Activated CD4-positive, alpha-beta T cell treated with anti-CD3 and anti-CD28 coated beads, Interleukin-2, amount 50 U/mL, for 4 hours (primary cell): Measurements from ENCODE around the gene RBM34.

Experiments used
- DNase-seq, 2 experiments: peaks; one replicate each; pipeline ENCODE4 v3.0.0-alpha.2; 2020

RBM34 gene

GRCh38 chr1:235152235-235152634, 8.8 kb downstream of the RBM34 start:
- DNase-seq = no peak

GRCh38 chr1:235151033-235151432, 10.0 kb downstream of the RBM34 start:
- DNase-seq = no peak

- no peak for DNase-seq
Observed at GRCh38 chr1:235149824-235150223, 11.2 kb downstream of the RBM34 start.

GRCh38 chr1:235147269-235147668, 13.8 kb downstream of the RBM34 start:
- no peak for DNase-seq

GRCh38 chr1:235145639-235146038, 15.4 kb downstream of the RBM34 start:
- no peak for DNase-seq

GRCh38 chr1:235142991-235143390, 18.1 kb downstream of the RBM34 start:
- no peak for DNase-seq

GRCh38 chr1:235139315-235139714, 21.7 kb downstream of the RBM34 start:
- no peak for DNase-seq

- DNase-seq = no peak
Observed at GRCh38 chr1:235138821-235139220, 22.2 kb downstream of the RBM34 start.

- no peak for DNase-seq
Observed at GRCh38 chr1:235136111-235136510, 24.9 kb downstream of the RBM34 start.

- no peak for DNase-seq
Observed at GRCh38 chr1:235134171-235134570, 26.9 kb downstream of the RBM34 start.

- no peak for DNase-seq
Observed at GRCh38 chr1:235133086-235133485, 28.0 kb downstream of the RBM34 start.

- no peak for DNase-seq
Observed at GRCh38 chr1:235131961-235132360, 29.1 kb downstream of the RBM34 start.

GRCh38 chr1:235130766-235131270, 30.2 kb downstream of the RBM34 start:
- DNase-seq = no peak

GRCh38 chr1:235129774-235130570, 31.1 kb downstream of the RBM34 start:
- no peak for DNase-seq

GRCh38 chr1:235128456-235129328, 32.4 kb downstream of the RBM34 start, which contains the start of gene TOMM20:
TOMM20 (minus strand) TSS chr1:235128837; CDS start chr1:235128715, 122 bp downstream.
- peak; percentile 88 to 90 for DNase-seq

- DNase-seq = no peak
Observed at GRCh38 chr1:235127732-235128455, 33.2 kb downstream of the RBM34 start.

GRCh38 chr1:235127203-235127602, 33.8 kb downstream of the RBM34 start:
- DNase-seq = no peak

- DNase-seq = no peak
Observed at GRCh38 chr1:235124665-235125064, 36.4 kb downstream of the RBM34 start.

- no peak for DNase-seq
Observed at GRCh38 chr1:235124111-235124510, 36.9 kb downstream of the RBM34 start.

- no peak for DNase-seq
Observed at GRCh38 chr1:235122348-235122747, 38.7 kb downstream of the RBM34 start.

- DNase-seq = no peak
Observed at GRCh38 chr1:235113183-235113917, 47.7 kb downstream of the RBM34 start.
